Bronchial epithelial cell (primary cell): ENCODE results near the gene SP140L. TPM values are rescaled to one million over a fixed set of nuclear protein-coding genes. Genes with fewer than 3 reads are reported as not detected.

Experiments used
- DNase-seq: peaks from one replicate; pipeline ENCODE4 v3.0.0-alpha.2; 2010; ENCODE audit warnings: low read depth
- FAIRE-seq: peaks from 2 replicates; lab custom pipeline; 2011; peaks lifted over from hg19 to GRCh38; lab: Jason Lieb, UNC
- H3K27me3 ChIP-seq: 2 replicates; pipeline ENCODE4 v1.5.1; 2011; ENCODE audit warnings: low read length; ENCODE audit not compliant: control insufficient read depth, insufficient read depth
- H3K36me3 ChIP-seq: 2 replicates; pipeline ENCODE4 v1.5.1; 2011; ENCODE audit warnings: low read length; ENCODE audit not compliant: control insufficient read depth, insufficient read depth
- H3K4me3 ChIP-seq: 2 replicates; pipeline ENCODE4 v1.5.1; 2011; ENCODE audit warnings: mild to moderate bottlenecking, low read depth, low read length, control low read depth
- total RNA-seq: library from RNA; depleted of rRNA; stranded (reverse); fragments of >200 nt; gene quantifications from 2 replicates; pipeline ENCODE4 v1.2.1, GENCODE V29; 2014
- TF ChIP-seq, protein P1 (sequence below): IDR thresholded peaks from 2 replicates; pipeline ENCODE4 v1.5.1; 2011; ENCODE audit warnings: mild to moderate bottlenecking, moderate library complexity, low read length, control low read depth, inconsistent platforms; ENCODE audit not compliant: insufficient read depth, severe bottlenecking

The SP140L gene
- total RNA-seq, 1 donor from 2014 or later: 1.6 TPM

DNA sequence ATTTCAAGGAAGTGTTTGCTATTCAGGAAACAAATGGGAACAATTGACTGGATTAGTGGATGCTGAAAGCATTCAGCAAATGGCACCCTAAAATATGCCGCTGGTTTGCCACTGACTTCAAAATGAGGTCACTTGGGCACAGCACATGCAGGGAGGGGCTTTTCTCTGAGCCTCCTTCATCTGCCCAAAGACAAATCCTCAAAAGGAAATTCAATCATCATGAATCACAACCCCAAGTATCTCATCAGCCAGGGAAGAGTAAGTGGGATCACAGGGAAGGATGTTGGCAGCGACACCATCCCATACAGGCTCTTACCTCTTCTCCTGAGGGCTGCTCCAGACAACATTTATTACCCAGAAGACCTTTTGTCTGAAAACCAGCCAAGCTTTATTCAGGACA lies 14.4 kb upstream of the SP140L start:
- Histone ChIP-seq H3K27me3 (no peaks in the 10 kb centered on the region), H3K4me3 (no peak overlapping the region), H3K36me3 (no peaks in the 10 kb centered on the region)
- DNase-seq (peak; percentile 36), FAIRE-seq (peak; percentile 13)
- TF ChIP-seq, protein P1, sequence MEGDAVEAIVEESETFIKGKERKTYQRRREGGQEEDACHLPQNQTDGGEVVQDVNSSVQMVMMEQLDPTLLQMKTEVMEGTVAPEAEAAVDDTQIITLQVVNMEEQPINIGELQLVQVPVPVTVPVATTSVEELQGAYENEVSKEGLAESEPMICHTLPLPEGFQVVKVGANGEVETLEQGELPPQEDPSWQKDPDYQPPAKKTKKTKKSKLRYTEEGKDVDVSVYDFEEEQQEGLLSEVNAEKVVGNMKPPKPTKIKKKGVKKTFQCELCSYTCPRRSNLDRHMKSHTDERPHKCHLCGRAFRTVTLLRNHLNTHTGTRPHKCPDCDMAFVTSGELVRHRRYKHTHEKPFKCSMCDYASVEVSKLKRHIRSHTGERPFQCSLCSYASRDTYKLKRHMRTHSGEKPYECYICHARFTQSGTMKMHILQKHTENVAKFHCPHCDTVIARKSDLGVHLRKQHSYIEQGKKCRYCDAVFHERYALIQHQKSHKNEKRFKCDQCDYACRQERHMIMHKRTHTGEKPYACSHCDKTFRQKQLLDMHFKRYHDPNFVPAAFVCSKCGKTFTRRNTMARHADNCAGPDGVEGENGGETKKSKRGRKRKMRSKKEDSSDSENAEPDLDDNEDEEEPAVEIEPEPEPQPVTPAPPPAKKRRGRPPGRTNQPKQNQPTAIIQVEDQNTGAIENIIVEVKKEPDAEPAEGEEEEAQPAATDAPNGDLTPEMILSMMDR: no peak

DNA sequence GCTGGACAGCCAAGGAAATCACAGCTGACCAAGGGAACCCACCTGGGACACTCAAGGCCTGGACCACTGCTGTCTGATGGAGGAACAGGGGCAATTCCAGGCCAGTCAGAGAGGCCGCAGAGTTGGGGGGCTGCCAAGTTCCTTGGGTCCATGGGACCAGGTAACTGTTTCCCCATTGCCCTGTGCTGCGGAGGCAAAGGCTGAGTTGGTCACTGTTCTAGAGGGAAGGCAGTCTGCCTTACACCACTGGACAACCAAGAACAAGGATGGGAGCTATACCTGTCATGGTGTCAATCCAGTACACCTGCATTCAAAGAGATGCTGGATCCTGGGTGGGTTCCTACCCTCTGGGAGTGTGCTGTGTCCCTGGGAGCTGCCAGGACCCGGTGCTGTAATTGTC lies 9.6 kb upstream of the SP140L start:
- DNase-seq: no peak
- H3K36me3 ChIP-seq: no peaks in the 10 kb centered on the region
- TF ChIP-seq, protein P1: no peak
- H3K4me3 ChIP-seq: no peak overlapping the region
- no peak for FAIRE-seq
- no peaks in the 10 kb centered on the region for H3K27me3 ChIP-seq

- H3K36me3 ChIP-seq: no peaks in the 10 kb centered on the region
- FAIRE-seq (no peak), DNase-seq (no peak)
- TF ChIP-seq, protein P1: no peak
- no peaks in the 10 kb centered on the region for H3K27me3 ChIP-seq
- H3K4me3 ChIP-seq: no peak overlapping the region
Observed at GRCh38 chr2:230318190-230319121, 8.5 kb upstream of the SP140L start.

- TF ChIP-seq, protein P1: no peak
- no peak for DNase-seq
- no peaks in the 10 kb centered on the region for H3K27me3 ChIP-seq
Observed at GRCh38 chr2:230319211-230319862, 7.7 kb upstream of the SP140L start.

DNA sequence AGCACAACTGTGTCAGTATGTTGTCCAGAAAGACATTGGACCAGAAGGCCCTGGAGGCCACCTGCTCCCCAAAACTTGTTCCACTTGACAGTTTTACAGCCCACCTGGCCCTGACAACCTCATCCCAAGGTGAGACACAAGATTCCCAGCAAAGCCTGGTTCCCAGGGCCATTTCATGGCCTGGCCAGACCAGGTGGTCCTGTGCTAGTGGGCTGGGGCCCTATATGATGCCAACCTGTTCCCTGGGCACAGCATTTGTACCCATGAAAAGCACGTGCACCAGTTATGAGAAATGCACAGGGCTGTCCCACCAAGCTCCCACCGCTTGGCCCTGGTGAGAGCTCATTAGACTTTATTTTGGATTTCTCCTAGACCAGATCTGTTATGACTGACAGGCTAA lies 6.0 kb upstream of the SP140L start:
- TF ChIP-seq, protein P1: no peak
- Histone ChIP-seq H3K27me3 (no peaks in the 10 kb centered on the region), H3K36me3 (no peaks in the 10 kb centered on the region), H3K4me3 (no peak overlapping the region)
- FAIRE-seq: no peak
- DNase-seq: no peak

More at GRCh38 chr2:230319211-230319862, 7.7 kb upstream of the SP140L start:
- Histone ChIP-seq H3K36me3 (no peaks in the 10 kb centered on the region), H3K4me3 (no peak overlapping the region)
- FAIRE-seq: peak; percentile 88
